GM12878 (cell line): ENCODE results near the gene LDHA. TPM values are rescaled to one million over a fixed set of nuclear protein-coding genes. Genes with fewer than 3 reads are reported as not detected.

Experiments
- ATAC-seq: fragments of 200-7000 bp; cut with Tn5 transposase; 3 replicates; pipeline ENCODE4 v1.9.1; 2020; ENCODE audit warnings: mild to moderate bottlenecking, moderate library complexity
- BruUV-seq: library from RNA; stranded (reverse); fragments of 400-500 nt; replicated peaks from 2 replicates; lab custom pipeline; 2021; lab: Mats Ljungman, UMichigan
- CTCF ChIA-PET: fragments of 300-600 bp; sonication (Branson Sonifier 250); formaldehyde crosslinking; extraction: SDS; loops from one replicate; lab custom pipeline; 2021; ENCODE audit warnings: inconsistent platforms; lab: Yijun Ruan, JAX
- POLR2A ChIA-PET: fragments of 350-600 bp; formaldehyde crosslinking; extraction: SDS; loops from one replicate; lab custom pipeline; 2021; ENCODE audit warnings: inconsistent platforms; lab: Charles Lee
- RAD21 ChIA-PET: fragments of 300-600 bp; sonication (Branson Sonifier 250); formaldehyde crosslinking; loops from one replicate; lab custom pipeline; 2023; ENCODE audit warnings: antibody characterized with exemption; ENCODE audit not compliant: unreplicated experiment; lab: Charles Lee
- SMC1A ChIA-PET: fragments of 300-600 bp; sonication (Branson Sonifier 250); formaldehyde crosslinking; loops from one replicate; lab custom pipeline; 2023; ENCODE audit not compliant: unreplicated experiment, uncharacterized antibody; lab: Charles Lee
- DNase-seq: peaks from one replicate; pipeline ENCODE4 v3.0.0-alpha.2; 2011; ENCODE audit warnings: low read depth, low spot score
- FAIRE-seq: peaks from 3 replicates; lab custom pipeline; 2011; peaks lifted over from hg19 to GRCh38; lab: Jason Lieb, UNC
- H2AFZ ChIP-seq: 2 replicates; pipeline ENCODE4 v1.6.0; 2011; ENCODE audit warnings: low read depth, low read length, control low read depth; ENCODE audit not compliant: control insufficient read depth
- H3K27ac ChIP-seq: 2 replicates; pipeline ENCODE4 v1.5.1; 2011; ENCODE audit warnings: control low read depth; ENCODE audit not compliant: control insufficient read depth, insufficient read depth
- H3K27me3 ChIP-seq, 2 experiments: replicated peaks in 1 of 2; 2 replicates each; pipeline versions ENCODE4 v1.6.0 to v1.6.1; 2011; ENCODE audit warnings: low read length in 1 of 2; ENCODE audit not compliant: control insufficient read depth in 2 of 2, insufficient read depth in 2 of 2
- H3K36me3 ChIP-seq, 2 experiments: 2 replicates each; pipeline ENCODE4 v1.5.1; 2011; ENCODE audit warnings: low read length in 1 of 2; ENCODE audit not compliant: control insufficient read depth in 2 of 2, insufficient read depth in 2 of 2
- H3K4me1 ChIP-seq: 2 replicates; pipeline ENCODE4 v1.6.1; 2011; ENCODE audit warnings: mild to moderate bottlenecking, low read length, moderate library complexity, mixed read lengths; ENCODE audit not compliant: control insufficient read depth, insufficient read depth
- H3K4me2 ChIP-seq: 2 replicates; pipeline ENCODE4 v1.6.0; 2011; ENCODE audit warnings: control low read depth; ENCODE audit not compliant: control insufficient read depth, insufficient read depth
- H3K4me3 ChIP-seq: fragments of 200-600 bp; sonication (generic); 2 replicates; pipeline ENCODE4 v1.5.1; 2016
- H3K79me2 ChIP-seq: 2 replicates; pipeline ENCODE4 v1.6.0; 2011; ENCODE audit warnings: low read length; ENCODE audit not compliant: control insufficient read depth, insufficient read depth
- H3K9ac ChIP-seq: 2 replicates; pipeline ENCODE4 v1.8.0; 2011; ENCODE audit warnings: low read length, control low read depth, mixed read lengths; ENCODE audit not compliant: control insufficient read depth, insufficient read depth
- H3K9me3 ChIP-seq: replicated peaks from 3 replicates; pipeline ENCODE4 v1.5.1; 2011; ENCODE audit warnings: mild to moderate bottlenecking, low read length; ENCODE audit not compliant: control insufficient read depth, insufficient read depth
- H4K20me1 ChIP-seq: 2 replicates; pipeline ENCODE4 v1.6.0; 2011; ENCODE audit not compliant: control insufficient read depth, insufficient read depth
- ASH2L ChIP-seq: fragments of 300-600, 200-600 bp; sonication (generic); IDR thresholded peaks from 2 replicates; pipeline ENCODE4 v1.6.1; 2017; ENCODE audit warnings: low read depth, mild to moderate bottlenecking, borderline replicate concordance
- CBX3 ChIP-seq: fragments of 200-600 bp; sonication (generic); IDR thresholded peaks from 2 replicates; pipeline ENCODE4 v1.6.1; 2016; ENCODE audit warnings: low read depth, borderline replicate concordance
- ESRRA ChIP-seq: IDR thresholded peaks from 2 replicates; pipeline ENCODE4 v1.6.1; 2012; ENCODE audit warnings: mild to moderate bottlenecking, low read length, improper control_type of control experiment
- EZH2 ChIP-seq: IDR thresholded peaks from 2 replicates; pipeline ENCODE4 v1.6.1; 2012; ENCODE audit warnings: low read depth, mild to moderate bottlenecking, control low read depth, inconsistent platforms, low read length, borderline replicate concordance; ENCODE audit not compliant: control insufficient read depth
- IRF4 ChIP-seq: IDR thresholded peaks from 2 replicates; pipeline ENCODE4 v1.6.1; 2011; ENCODE audit warnings: low read depth, low read length
- NRF1 ChIP-seq: conservative IDR thresholded peaks from 2 replicates; pipeline ENCODE4 v1.6.1; 2011; ENCODE audit warnings: mild to moderate bottlenecking, low read depth, low read length, improper control_type of control experiment
- WGBS: methylation state at CpG from one replicate; pipeline ENCODE4 v1.1.6; 2016; ENCODE audit warnings: low lambda C conversion rate; ENCODE audit not compliant: insufficient replicate concordance, insufficient coverage; ENCODE audit errors: missing lambda C conversion rate; 5-methylcytosine and 5-hydroxymethylcytosine counted together
- in situ Hi-C: fragments of 300-500 bp; cut with MboI; formaldehyde crosslinking; loops from 9 replicates; pipeline ENCODE4 v1.14.3; 2018; ENCODE audit warnings: mixed read lengths
- intact Hi-C: fragments of 100-400 bp; cut with micrococcal nuclease; formaldehyde crosslinking; loops from one replicate; pipeline ENCODE4 v1.14.2; 2022; ENCODE audit not compliant: unreplicated experiment
- polyA plus RNA-seq, 11 experiments: library from polyadenylated mRNA; depleted of rRNA in 4 of 11; unstranded in 6 of 11; stranded (reverse) in 5 of 11; fragments of >200 nt; fragmentation: Nextera tagmentation in 4 of 11; fragmentation: Illumina TruSeq in 1 of 11; extraction: Ambion mirVana in 4 of 11; extraction: Trizol in 1 of 11; gene quantifications; 1 replicate in 1 of 11; 2 replicates in 10 of 11; pipeline versions ENCODE4 v1.2.1 to v1.2.3, GENCODE V29; 2011 to 2016; ENCODE audit warnings: inconsistent platforms in 2 of 11, missing spikeins in 2 of 11, low read depth in 1 of 11
- total RNA-seq, 4 experiments: library from RNA; depleted of rRNA in 3 of 4; stranded (reverse); fragments of >200 nt in 3 of 4; fragmentation: Illumina TruSeq in 1 of 4; extraction: Trizol in 1 of 4; gene quantifications; 2 replicates each; pipeline versions ENCODE4 v1.2.1 to v1.2.3, GENCODE V29; 2013 to 2021
- TF ChIP-seq, protein P1 (sequence below): IDR thresholded peaks from 2 replicates; pipeline ENCODE4 v1.6.1; 2011; ENCODE audit warnings: low read depth, low read length, improper control_type of control experiment, borderline replicate concordance
- TF ChIP-seq, protein P2 (sequence below): fragments of 450-650 bp; IDR thresholded peaks from 2 replicates; pipeline ENCODE4 v1.6.1; 2016; ENCODE audit warnings: mild to moderate bottlenecking

Gene LDHA
- total and polyA plus RNA-seq, 10 of the 15 experiments (the other 5 are each of a cell fraction or from before 2014, with no cell fraction given) = 773 to 2,300 (median 1,367) TPM

DNA sequence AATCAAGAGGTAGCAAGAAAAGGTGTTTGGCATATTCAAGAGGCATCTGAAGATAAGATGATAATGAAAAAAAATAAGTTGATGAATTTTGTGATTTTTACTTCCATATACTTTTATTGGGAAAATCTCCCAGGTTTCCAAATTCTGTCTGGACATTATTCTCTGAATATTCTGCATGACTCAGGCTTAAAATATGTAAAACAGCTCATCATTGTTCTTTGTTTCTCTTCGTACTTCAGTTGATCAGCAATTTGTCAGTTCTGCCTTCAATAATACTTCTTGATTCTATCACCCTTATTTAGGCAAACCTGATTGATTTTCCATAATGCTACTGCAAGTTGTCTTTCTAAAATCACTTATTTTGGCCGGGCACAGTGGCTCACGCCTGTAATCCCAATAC is 41.8 kb upstream of the LDHA start:
- Histone ChIP-seq H3K9me3 (no peaks in the 10 kb centered on the region), H2AFZ (no peak overlapping the region), H3K4me1 (no peaks in the 10 kb centered on the region), H4K20me1 (no peaks in the 10 kb centered on the region), H3K36me3 (peaks cover 0 to 29% of the 10 kb centered on the region in 2 experiments; a peak in 1 of 4 replicates), H3K4me3 (no peak overlapping the region), H3K9ac (no peak overlapping the region), H3K27ac (no peak overlapping the region), H3K4me2 (no peak overlapping the region), H3K27me3 (no peaks in the 10 kb centered on the region), H3K79me2 (no peaks in the 10 kb centered on the region)
- ATAC-seq (no peak), DNase-seq (no peak), FAIRE-seq (no peak)
- in situ Hi-C loops (no loop called here), intact Hi-C loops (no loop called here)
- no peak for TF ChIP-seq ESRRA
- no peak for TF ChIP-seq IRF4
- TF ChIP-seq EZH2 = no peak
- no peak for TF ChIP-seq CBX3
- TF ChIP-seq, protein P1, sequence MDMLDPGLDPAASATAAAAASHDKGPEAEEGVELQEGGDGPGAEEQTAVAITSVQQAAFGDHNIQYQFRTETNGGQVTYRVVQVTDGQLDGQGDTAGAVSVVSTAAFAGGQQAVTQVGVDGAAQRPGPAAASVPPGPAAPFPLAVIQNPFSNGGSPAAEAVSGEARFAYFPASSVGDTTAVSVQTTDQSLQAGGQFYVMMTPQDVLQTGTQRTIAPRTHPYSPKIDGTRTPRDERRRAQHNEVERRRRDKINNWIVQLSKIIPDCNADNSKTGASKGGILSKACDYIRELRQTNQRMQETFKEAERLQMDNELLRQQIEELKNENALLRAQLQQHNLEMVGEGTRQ = no peak
- TF ChIP-seq, protein P2, sequence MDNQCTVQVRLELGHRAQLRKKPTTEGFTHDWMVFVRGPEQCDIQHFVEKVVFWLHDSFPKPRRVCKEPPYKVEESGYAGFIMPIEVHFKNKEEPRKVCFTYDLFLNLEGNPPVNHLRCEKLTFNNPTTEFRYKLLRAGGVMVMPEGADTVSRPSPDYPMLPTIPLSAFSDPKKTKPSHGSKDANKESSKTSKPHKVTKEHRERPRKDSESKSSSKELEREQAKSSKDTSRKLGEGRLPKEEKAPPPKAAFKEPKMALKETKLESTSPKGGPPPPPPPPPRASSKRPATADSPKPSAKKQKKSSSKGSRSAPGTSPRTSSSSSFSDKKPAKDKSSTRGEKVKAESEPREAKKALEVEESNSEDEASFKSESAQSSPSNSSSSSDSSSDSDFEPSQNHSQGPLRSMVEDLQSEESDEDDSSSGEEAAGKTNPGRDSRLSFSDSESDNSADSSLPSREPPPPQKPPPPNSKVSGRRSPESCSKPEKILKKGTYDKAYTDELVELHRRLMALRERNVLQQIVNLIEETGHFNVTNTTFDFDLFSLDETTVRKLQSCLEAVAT = no peak
- no peak for TF ChIP-seq NRF1
- no peak for TF ChIP-seq ASH2L
- ChIA-PET CTCF (interaction anchor here (1.2 kb wide), 1 partner anchor 238 kb away, joined by 3 read pairs; no protein-coding TSS in a partner anchor), SMC1A (interaction anchor here (1.4 to 1.5 kb wide), 2 partner anchors 11 to 14 kb away, joined by 3 to 4 read pairs; no protein-coding TSS in a partner anchor), RAD21 (interaction anchor here (1.4 kb wide), 1 partner anchor 108 kb away, joined by 5 read pairs; no protein-coding TSS in a partner anchor), POLR2A (no interaction called here)
- WGBS = 96% methylated on average over 3 of the region's 3 CpGs
- no TSS peak for BruUV-seq
